GM12878 (cell line): ENCODE results near the gene MAP4K1. TPM values are rescaled to one million over a fixed set of nuclear protein-coding genes. Genes with fewer than 3 reads are reported as not detected.
A peak's percentile ranks its signal among the peaks of the same experiment; 100 is the strongest.

Experiments
- ASH2L ChIP-seq: fragments of 300-600, 200-600 bp; sonication (generic); IDR thresholded peaks from 2 replicates; pipeline ENCODE4 v1.6.1; 2017; ENCODE audit warnings: low read depth, mild to moderate bottlenecking, borderline replicate concordance
- CREM ChIP-seq: IDR thresholded peaks from 2 replicates; pipeline ENCODE4 v1.6.1; 2014; ENCODE audit warnings: antibody characterized with exemption, low read depth
- CUX1 ChIP-seq: IDR thresholded peaks from 2 replicates; pipeline ENCODE4 v1.6.1; 2012; ENCODE audit warnings: improper control_type of control experiment, low read depth, low read length; ENCODE audit not compliant: insufficient replicate concordance
- E2F8 ChIP-seq: fragments of 450-650 bp; IDR thresholded peaks from 2 replicates; pipeline ENCODE4 v1.6.1; 2018; ENCODE audit warnings: mild to moderate bottlenecking, low read depth, moderate library complexity; ENCODE audit not compliant: partially characterized antibody
- ELK1 ChIP-seq: IDR thresholded peaks from 2 replicates; pipeline ENCODE4 v1.6.1; 2012; ENCODE audit warnings: low read depth, low read length, improper control_type of control experiment
- EZH2 ChIP-seq: IDR thresholded peaks from 2 replicates; pipeline ENCODE4 v1.6.1; 2012; ENCODE audit warnings: low read depth, mild to moderate bottlenecking, control low read depth, inconsistent platforms, low read length, borderline replicate concordance; ENCODE audit not compliant: control insufficient read depth
- FOXM1 ChIP-seq: IDR thresholded peaks from 2 replicates; pipeline ENCODE4 v1.6.1; 2012; ENCODE audit warnings: low read depth, mild to moderate bottlenecking, inconsistent platforms, low read length, moderate library complexity
- HSF1 ChIP-seq: fragments of 150-350 bp; IDR thresholded peaks from 2 replicates; pipeline ENCODE4 v1.6.1; 2014; ENCODE audit warnings: mild to moderate bottlenecking, low read depth, low read length
- NBN ChIP-seq: fragments of 450-650 bp; IDR thresholded peaks from 2 replicates; pipeline ENCODE4 v1.6.1; 2016
- NFYB ChIP-seq: IDR thresholded peaks from 2 replicates; pipeline ENCODE4 v1.6.1; 2011; ENCODE audit warnings: low read depth, mild to moderate bottlenecking, low read length, improper control_type of control experiment, moderate library complexity; ENCODE audit not compliant: insufficient read depth
- SIN3A ChIP-seq: IDR thresholded peaks from 2 replicates; pipeline ENCODE4 v1.6.1; 2012; ENCODE audit warnings: low read depth, low read length, improper control_type of control experiment
- SMC3 ChIP-seq: IDR thresholded peaks from 2 replicates; pipeline ENCODE4 v1.6.1; 2011; ENCODE audit warnings: low read length, improper control_type of control experiment, borderline replicate concordance
- SUZ12 ChIP-seq: fragments of 200-600 bp; sonication (generic); IDR thresholded peaks from one replicate; pipeline ENCODE4 v1.6.1; 2018; ENCODE audit warnings: antibody characterized with exemption, mild to moderate bottlenecking; ENCODE audit not compliant: unreplicated experiment
- TCF3 ChIP-seq: IDR thresholded peaks from 2 replicates; pipeline ENCODE4 v1.6.1; 2012; ENCODE audit warnings: low read depth, mild to moderate bottlenecking, low read length, borderline replicate concordance; ENCODE audit not compliant: insufficient read depth
- YY1 ChIP-seq: IDR thresholded peaks from 2 replicates; pipeline ENCODE4 v1.6.1; 2011; ENCODE audit warnings: low read depth, mild to moderate bottlenecking, low read length
- ZBED1 ChIP-seq: IDR thresholded peaks from 2 replicates; pipeline ENCODE4 v1.6.1; 2016; ENCODE audit warnings: borderline replicate concordance
- ZNF274 ChIP-seq: IDR thresholded peaks from one replicate; pipeline ENCODE4 v1.8.0; 2011; ENCODE audit not compliant: insufficient read length, insufficient read depth
- polyA plus RNA-seq, 11 experiments: library from polyadenylated mRNA; depleted of rRNA in 4 of 11; unstranded in 6 of 11; stranded (reverse) in 5 of 11; fragments of >200 nt; fragmentation: Nextera tagmentation in 4 of 11; fragmentation: Illumina TruSeq in 1 of 11; extraction: Ambion mirVana in 4 of 11; extraction: Trizol in 1 of 11; gene quantifications; 1 replicate in 1 of 11; 2 replicates in 10 of 11; pipeline versions ENCODE4 v1.2.1 to v1.2.3, GENCODE V29; 2011 to 2016; ENCODE audit warnings: inconsistent platforms in 2 of 11, missing spikeins in 2 of 11, low read depth in 1 of 11
- total RNA-seq, 4 experiments: library from RNA; depleted of rRNA in 3 of 4; stranded (reverse); fragments of >200 nt in 3 of 4; fragmentation: Illumina TruSeq in 1 of 4; extraction: Trizol in 1 of 4; gene quantifications; 2 replicates each; pipeline versions ENCODE4 v1.2.1 to v1.2.3, GENCODE V29; 2013 to 2021

The MAP4K1 gene
- total and polyA plus RNA-seq, 10 of the 15 experiments (the other 5 are each of a cell fraction or from before 2014, with no cell fraction given), result 39.2 to 306 (median 140) TPM

- peak; percentile 83; the same call in 1 of the 2 replicates for TF ChIP-seq YY1
- no peak for TF ChIP-seq CREM
- TF ChIP-seq ZBED1, result no peak
- no peak for TF ChIP-seq NBN
- no peak for TF ChIP-seq EZH2
- TF ChIP-seq CUX1, result peak; percentile 4
- TF ChIP-seq SIN3A, result no peak
- TF ChIP-seq FOXM1, result no peak
- no peak for TF ChIP-seq E2F8
- no peak for TF ChIP-seq SUZ12
- TF ChIP-seq TCF3, result peak; percentile 93; the same call in 1 of the 2 replicates
- no peak for TF ChIP-seq ASH2L
- no peak for TF ChIP-seq NFYB
- TF ChIP-seq ELK1, result no peak
- TF ChIP-seq ZNF274, result no peak
- peak; percentile 51; the same call in 1 of the 2 replicates for TF ChIP-seq SMC3
- TF ChIP-seq HSF1, result no peak
- TF ChIP-seq, all 136 proteins: peak for 10
Measured at GRCh38 chr19:38556521-38557174, 61.1 kb downstream of the MAP4K1 start (continued).
